CD4-positive, alpha-beta T cell treated with Interferon gamma for 1 hour (primary cell): ENCODE results near the gene CSTPP1.
"Not testable (repeated sequence)": the region's sequence is repeated elsewhere in the genome, so short reads cannot be mapped to it uniquely, and the experiment has no call there.

Experiments used
- DNase-seq: peaks from one replicate; pipeline ENCODE4 v3.0.0-alpha.2; 2020

CSTPP1 gene

DNA sequence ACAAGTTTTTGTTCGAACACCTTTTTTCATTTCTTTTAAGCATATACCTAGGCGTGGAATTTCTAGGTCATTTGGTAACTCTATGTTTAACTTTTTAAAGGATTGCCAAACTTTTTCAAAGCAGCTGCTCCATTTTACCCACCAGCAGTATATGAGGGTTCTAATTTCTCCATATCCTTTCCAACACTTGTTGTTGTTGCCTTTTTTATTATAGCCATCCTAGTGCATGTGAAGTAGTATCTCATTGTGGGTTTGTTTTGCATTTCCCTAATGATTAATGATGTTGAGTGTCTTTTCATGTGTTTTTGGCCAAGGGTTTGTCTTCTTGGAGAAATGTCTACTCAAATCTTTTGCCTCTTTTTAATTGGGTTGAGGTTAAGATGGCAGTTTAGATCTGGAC lies 24.5 kb downstream of the CSTPP1 start:
- DNase-seq = no peak

GRCh38 chr11:46961886-46962285 lies 25.3 kb downstream of the CSTPP1 start:
- not testable (repeated sequence) for DNase-seq

DNA sequence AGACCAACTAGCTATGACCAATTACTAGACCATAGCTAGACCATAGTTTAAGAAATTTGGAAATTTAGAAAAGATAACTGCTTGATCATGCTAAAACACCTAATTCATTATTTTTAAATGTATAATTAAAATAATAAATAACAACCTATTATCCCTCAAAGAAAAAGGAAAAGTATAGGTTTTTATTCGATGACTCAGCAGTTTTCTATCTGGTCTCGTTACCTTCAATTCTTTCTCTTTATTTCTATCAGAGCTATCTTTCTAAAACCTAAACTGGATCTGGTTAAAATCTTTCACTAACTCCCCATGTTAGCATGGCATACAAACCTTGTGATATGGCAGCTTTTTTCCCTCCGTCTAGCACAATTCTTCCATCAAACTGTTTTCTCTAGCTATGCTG lies 27.3 kb downstream of the CSTPP1 start:
- no peak for DNase-seq

DNA sequence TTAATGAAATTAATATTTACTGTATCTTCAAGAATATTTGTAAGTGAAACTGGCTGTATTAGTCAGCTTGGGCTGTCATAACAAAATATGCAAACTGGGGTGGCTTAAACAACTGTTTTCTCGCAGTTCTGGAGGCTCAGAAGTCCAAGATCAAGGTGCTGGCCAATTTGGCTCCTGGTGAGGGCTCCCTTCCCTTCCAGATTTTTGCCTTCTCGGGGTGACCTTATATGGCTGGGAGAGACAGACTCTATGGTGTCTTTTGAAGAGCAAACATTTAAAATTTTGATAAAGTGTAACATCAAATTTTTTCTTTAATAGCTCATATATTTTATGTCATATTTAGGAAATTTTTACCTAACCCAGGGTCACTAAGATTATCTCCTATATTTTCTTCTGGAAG lies 30.2 kb downstream of the CSTPP1 start:
- no peak for DNase-seq

GRCh38 chr11:46967962-46968361 lies 31.4 kb downstream of the CSTPP1 start:
- no peak for DNase-seq

- no peak for DNase-seq
Observed at GRCh38 chr11:46969379-46969778, 32.8 kb downstream of the CSTPP1 start.

DNA sequence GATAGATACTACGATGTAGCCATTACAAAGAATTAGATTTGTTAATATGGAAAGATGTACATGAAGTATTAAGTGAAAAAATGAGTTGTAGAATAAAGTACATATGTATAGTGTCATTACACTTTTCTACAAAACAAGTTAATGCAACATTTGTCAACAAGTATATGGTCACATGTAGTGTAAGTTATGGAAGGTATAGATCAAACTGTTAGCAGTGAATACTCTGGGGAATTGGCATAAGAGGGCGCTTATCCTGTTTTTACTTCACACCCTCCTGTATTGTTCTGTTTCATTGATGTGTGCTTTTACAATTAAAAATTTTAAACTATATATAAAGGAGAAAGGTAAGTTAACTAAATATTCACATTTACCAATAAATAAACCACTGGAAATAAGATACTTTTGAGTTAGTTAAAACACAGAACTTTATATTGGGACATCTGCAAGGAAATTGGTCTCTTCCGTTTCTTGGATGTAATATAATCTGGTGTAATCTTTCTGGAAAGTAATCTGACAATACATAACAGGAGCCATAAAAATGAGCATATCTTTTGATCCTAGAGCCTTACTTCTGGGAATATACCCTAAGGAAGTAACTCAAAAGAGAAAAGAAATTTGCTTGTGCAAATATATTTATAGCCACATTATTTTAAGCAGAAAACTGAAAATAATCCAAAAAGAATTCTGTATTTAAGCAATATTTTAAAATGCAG lies 34.5 kb downstream of the CSTPP1 start:
- DNase-seq = no peak

GRCh38 chr11:46972343-46972742 lies 35.8 kb downstream of the CSTPP1 start:
- DNase-seq = no peak

DNA sequence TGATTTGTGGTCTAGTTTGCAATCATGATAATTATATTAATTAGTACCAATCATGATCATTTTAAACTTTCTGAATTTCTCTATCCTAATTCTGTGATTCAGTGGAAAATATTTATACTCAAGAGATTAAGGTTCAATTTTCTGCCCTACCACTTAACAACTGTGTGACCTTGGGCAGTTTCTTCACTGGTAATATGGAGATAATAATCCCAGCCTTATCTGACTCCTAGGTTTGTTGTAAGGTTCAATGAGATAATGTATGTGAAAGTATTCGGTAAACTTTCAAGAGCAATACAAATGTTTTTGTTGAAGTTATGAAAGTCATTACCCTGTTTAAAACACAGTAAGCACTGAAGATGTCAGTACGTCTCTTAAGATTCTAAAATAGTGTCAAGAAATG lies 36.3 kb downstream of the CSTPP1 start:
- no peak for DNase-seq

- no peak for DNase-seq
Observed at GRCh38 chr11:46976182-46976854, 39.8 kb downstream of the CSTPP1 start.

GRCh38 chr11:46977038-46977813 lies 40.7 kb downstream of the CSTPP1 start:
- DNase-seq = no peak

- no peak for DNase-seq
Observed at GRCh38 chr11:46978005-46978491, 41.5 kb downstream of the CSTPP1 start.

- no peak for DNase-seq
Observed at GRCh38 chr11:46979358-46979757, 42.8 kb downstream of the CSTPP1 start.

DNA sequence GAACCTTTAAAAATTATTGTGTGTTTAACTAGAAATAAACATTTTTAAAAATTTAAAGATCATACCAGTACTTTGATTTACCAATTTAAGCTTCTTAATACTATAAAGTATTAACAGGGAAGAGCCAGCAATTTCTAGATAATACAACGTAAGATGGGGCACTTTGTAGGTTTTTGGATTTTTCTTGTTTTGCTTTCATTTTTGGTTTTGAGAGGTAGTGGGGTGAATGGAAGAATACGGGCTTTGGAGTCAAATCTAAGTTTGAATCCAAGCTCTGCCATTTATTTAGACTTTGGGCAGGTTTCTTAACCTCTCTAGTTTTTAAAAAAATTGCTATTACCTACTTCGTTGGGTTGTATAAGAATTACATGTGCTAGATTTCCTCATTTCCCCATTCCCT lies 44.9 kb downstream of the CSTPP1 start:
- no peak for DNase-seq

DNA sequence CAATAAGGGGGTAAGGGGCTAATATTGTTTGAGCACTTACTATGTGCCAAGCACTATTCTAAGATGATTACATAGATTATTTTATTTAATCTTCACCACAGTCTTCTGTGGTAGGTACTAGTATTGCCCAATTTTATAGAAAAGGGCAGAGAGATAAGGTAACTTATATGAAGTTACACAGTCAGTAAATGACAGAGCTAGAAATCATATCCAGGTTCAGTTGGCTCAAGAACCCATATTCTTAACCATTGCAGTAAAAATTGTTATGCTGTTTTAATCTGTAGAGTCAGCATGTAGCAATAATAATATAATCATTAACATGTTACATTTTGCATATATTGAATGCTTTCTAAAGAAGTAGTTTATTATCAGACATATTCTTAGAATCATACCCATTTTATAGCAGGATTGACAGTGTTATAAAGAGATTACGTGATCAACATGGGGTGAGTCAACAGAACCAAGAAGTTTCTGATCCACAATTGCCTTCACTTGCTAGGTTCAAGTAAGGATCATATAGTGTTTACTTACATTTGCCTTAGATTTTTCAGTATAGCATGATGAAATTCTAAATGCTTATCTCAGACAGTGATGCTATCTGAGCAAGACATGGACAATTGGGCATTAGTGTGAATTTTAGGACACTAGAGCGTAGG lies 46.4 kb downstream of the CSTPP1 start:
- no peak for DNase-seq

DNA sequence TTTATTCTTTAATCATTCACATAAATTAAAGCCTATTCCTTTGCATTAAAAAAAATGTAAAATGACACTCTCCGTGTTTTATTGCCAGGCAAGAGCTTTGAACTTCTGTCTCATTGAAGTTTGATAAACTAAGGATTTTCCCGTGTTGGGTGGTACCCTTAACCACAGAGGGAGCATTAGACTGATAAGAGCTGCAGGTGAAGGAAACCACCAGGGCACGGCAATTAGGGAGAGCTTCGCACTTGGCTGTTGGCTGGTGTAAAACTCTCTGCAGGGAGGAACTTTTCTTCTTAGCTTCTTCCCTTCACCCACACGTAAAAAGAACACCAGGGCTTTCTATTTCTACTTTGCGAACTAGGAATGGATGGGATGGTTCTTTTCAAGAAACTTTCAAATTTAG lies 47.0 kb downstream of the CSTPP1 start:
- DNase-seq = no peak

- no peak for DNase-seq
Observed at GRCh38 chr11:46984548-46984947, 48.0 kb downstream of the CSTPP1 start.

DNA sequence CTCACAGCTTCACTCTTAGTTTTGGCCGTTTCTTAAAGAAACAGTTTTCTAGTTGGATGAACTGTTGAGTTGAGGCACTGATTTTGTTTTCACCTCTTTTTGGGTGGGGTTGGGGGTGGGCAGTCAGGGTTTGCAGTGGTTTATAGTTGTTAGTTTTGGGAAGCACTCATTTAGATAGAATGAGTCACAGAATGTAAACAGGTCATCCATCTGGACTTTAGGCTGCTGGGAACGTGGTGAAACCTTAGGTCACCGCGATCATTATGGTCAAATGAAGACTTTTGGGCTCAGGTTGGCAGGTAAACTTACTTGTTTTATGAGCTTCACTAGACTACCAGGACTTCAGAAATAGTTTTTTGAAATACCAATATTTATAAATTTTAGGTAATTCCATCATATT lies 48.4 kb downstream of the CSTPP1 start:
- DNase-seq = no peak

- DNase-seq = no peak
Observed at GRCh38 chr11:46987183-46987582, 50.6 kb downstream of the CSTPP1 start.

DNA sequence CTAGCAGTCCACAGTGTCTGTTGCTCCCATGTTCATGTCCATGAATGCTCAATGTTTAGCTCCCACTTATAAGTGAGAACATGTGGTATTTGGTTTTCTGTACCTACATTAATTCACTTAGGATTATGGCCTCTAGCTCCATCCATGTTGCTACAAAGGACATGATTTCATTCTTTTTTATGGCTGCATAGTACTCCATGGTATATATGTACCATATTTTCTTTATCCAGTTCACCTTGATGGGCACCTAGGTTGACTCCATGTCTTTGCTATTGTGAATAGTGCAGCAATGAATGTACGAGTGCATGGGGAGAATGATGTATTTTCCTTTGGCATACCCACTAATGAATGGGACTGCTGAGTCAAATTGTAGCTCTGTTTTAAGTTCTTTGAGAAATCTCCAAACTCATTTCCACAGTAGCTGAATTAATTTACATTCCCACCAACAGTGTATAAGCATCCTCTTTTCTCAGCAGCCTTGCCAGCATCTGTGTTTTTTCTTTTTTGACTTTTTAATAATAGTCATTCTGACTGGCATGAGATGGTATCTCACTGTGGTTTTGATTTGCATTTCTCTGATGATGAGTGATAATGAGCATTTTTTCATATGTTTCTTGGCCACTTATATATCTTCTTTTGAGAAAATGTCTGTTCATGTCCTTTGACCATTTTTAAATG lies 53.4 kb downstream of the CSTPP1 start:
- not testable (repeated sequence) for DNase-seq

DNA sequence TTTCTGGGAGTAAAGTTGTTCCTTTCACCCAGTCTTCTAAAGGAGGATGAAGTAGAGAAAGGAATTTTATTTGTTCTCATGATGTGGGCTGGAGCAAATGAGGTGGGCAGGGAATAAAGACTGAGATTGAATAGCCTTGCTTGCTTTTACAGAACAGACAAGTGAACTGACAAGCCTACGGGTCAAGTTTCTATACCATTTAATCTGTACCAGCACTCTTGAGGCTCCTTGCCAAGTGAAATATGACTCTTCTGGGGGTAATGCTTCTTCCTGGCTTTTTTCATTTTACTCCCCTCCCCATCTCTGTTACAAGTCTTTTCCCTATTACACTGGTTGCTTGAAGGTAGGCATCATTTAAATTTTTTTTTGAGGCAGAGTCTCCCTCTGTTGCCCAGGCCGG lies 54.8 kb downstream of the CSTPP1 start:
- DNase-seq = no peak

- DNase-seq = not testable (repeated sequence)
Observed at GRCh38 chr11:46992386-46992785, 55.8 kb downstream of the CSTPP1 start.

DNA sequence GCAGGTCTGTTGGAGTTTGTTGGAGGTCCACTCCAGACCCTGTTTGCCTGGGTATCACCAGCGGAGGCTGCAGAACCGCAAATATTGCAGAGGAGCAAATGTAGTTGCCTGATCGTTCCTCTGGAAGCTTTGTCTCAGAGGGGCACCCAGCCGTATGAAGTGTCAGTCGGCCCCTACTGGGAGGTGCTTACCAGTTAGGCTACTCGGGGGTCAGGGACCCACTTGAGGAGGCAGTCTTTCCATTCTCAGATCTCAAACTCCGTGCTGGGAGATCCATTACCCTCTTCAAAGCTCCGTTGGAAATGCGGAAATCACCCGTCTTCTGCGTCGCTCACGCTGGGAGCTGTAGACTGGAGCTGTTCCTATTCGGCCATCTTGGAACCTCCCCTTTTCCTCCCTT lies 61.2 kb downstream of the CSTPP1 start:
- DNase-seq = not testable (repeated sequence)
